Measurements from ENCODE around the gene UBE2L6. TPM values are rescaled to one million over a fixed set of nuclear protein-coding genes. Genes with fewer than 3 reads are reported as not detected.

The UBE2L6 gene
- total RNA-seq, 4 donors from 2014 or later, result 28.3 to 87.9 (median 84.2) TPM

DNA sequence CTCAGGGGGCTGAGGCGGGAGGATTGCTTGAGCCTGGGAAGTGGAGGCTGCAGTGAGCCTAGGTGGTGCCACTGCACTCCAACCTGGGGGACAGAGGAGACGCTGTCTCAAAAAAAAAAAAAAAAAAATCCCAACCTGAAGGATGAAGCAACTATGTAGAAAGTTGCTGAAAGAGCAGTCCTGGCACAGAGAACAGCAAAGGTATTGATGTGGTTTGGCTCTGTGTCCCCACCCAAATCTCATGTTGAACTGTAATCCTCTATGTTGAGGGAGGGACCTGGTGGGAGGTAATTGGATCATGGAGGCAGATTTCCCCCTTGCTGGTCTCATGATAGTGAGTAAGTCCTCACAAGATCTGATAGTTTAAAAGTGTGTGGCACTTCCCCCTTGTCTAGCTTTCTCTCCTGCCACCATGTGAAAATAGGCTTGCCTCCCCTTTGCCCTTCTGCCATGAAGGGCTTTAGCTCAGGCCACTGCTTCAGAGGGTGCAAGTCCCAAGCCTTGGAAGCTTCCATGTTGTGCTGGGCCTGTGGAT lies 19.3 kb upstream of the UBE2L6 start:
- Histone ChIP-seq H3K9me3 (no peaks in the 10 kb centered on the region), H3K4me1 (no peaks in the 10 kb centered on the region), H3K27ac (no peak overlapping the region), H3K27me3 (no peaks in the 10 kb centered on the region), H3K36me3 (no peaks in the 10 kb centered on the region), H3K4me3 (no peak overlapping the region)
- intact Hi-C loops (cut with DNase I; ENCODE audit: low total_unique reads), result no loop called here
- TF ChIP-seq CTCF (IDR thresholded peaks at IDR 0.05), result no peak
- TF ChIP-seq POLR2A (IDR thresholded peaks at IDR 0.05), result no peak
- DNase-seq, result no peak

- TF ChIP-seq POLR2A (IDR thresholded peaks at IDR 0.05) (no peak), CTCF (IDR thresholded peaks at IDR 0.05) (no peak)
- Histone ChIP-seq H3K36me3 (no peaks in the 10 kb centered on the region), H3K4me3 (no peak overlapping the region), H3K27me3 (no peaks in the 10 kb centered on the region), H3K9me3 (no peaks in the 10 kb centered on the region), H3K27ac (no peak overlapping the region), H3K4me1 (no peaks in the 10 kb centered on the region)
- intact Hi-C loops (cut with DNase I; ENCODE audit: low total_unique reads), result no loop called here
- no peak for DNase-seq
Observed at GRCh38 chr11:57585301-57585700, 17.8 kb upstream of the UBE2L6 start.

- Histone ChIP-seq H3K9me3 (no peaks in the 10 kb centered on the region), H3K27ac (no peak overlapping the region), H3K4me1 (no peaks in the 10 kb centered on the region), H3K27me3 (no peaks in the 10 kb centered on the region), H3K36me3 (no peaks in the 10 kb centered on the region), H3K4me3 (no peak overlapping the region)
- intact Hi-C loops (cut with DNase I; ENCODE audit: low total_unique reads), result no loop called here
- TF ChIP-seq POLR2A (IDR thresholded peaks at IDR 0.05), result no peak
- no peak for TF ChIP-seq CTCF (IDR thresholded peaks at IDR 0.05)
- DNase-seq, result no peak
Observed at GRCh38 chr11:57584341-57584740, 16.9 kb upstream of the UBE2L6 start.

GRCh38 chr11:57574061-57574460 lies 6.6 kb upstream of the UBE2L6 start:
- H3K9me3 ChIP-seq, result no peaks in the 10 kb centered on the region
- no peak overlapping the region for H3K27ac ChIP-seq
- intact Hi-C loops (cut with DNase I; ENCODE audit: low total_unique reads), result no loop called here
- no peak overlapping the region for H3K4me3 ChIP-seq
- no peaks in the 10 kb centered on the region for H3K36me3 ChIP-seq
- no peaks in the 10 kb centered on the region for H3K27me3 ChIP-seq
- no peaks in the 10 kb centered on the region for H3K4me1 ChIP-seq
- DNase-seq, result no peak
- TF ChIP-seq CTCF (IDR thresholded peaks at IDR 0.05) (no peak), POLR2A (IDR thresholded peaks at IDR 0.05) (no peak)

GRCh38 chr11:57571606-57572005 lies 4.1 kb upstream of the UBE2L6 start:
- no peak overlapping the region for H3K27ac ChIP-seq
- H3K9me3 ChIP-seq, result no peaks in the 10 kb centered on the region
- H3K4me1 ChIP-seq, result no peaks in the 10 kb centered on the region
- no peaks in the 10 kb centered on the region for H3K36me3 ChIP-seq
- no peak overlapping the region for H3K4me3 ChIP-seq
- intact Hi-C loops (cut with DNase I; ENCODE audit: low total_unique reads), result no loop called here
- DNase-seq, result no peak
- H3K27me3 ChIP-seq, result no peaks in the 10 kb centered on the region
- no peak for TF ChIP-seq POLR2A (IDR thresholded peaks at IDR 0.05)
- TF ChIP-seq CTCF (IDR thresholded peaks at IDR 0.05), result no peak

All from uterus (tissue), 4 donors.